HG03342 (cell line): ENCODE measurements around the gene RAB39B.
"Not testable (repeated sequence)": the region's sequence is repeated elsewhere in the genome, so short reads cannot be mapped to it uniquely, and the experiment has no call there.

ENCODE experiments used
- ATAC-seq: cut with Tn5 transposase; IDR thresholded peaks from one replicate; pipeline ENCODE4 v1.9.1; 2021; ENCODE audit warnings: mild to moderate bottlenecking, moderate library complexity; ENCODE audit not compliant: unreplicated experiment

RAB39B gene, protein sequence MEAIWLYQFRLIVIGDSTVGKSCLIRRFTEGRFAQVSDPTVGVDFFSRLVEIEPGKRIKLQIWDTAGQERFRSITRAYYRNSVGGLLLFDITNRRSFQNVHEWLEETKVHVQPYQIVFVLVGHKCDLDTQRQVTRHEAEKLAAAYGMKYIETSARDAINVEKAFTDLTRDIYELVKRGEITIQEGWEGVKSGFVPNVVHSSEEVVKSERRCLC

GRCh38 chrX:155263854-155264628 lies at the start of gene RAB39B:
Gene RAB39B (minus strand): TSS chrX:155264491. CDS start chrX:155264288, 203 bp downstream.
- peak; percentile 90 for ATAC-seq

DNA sequence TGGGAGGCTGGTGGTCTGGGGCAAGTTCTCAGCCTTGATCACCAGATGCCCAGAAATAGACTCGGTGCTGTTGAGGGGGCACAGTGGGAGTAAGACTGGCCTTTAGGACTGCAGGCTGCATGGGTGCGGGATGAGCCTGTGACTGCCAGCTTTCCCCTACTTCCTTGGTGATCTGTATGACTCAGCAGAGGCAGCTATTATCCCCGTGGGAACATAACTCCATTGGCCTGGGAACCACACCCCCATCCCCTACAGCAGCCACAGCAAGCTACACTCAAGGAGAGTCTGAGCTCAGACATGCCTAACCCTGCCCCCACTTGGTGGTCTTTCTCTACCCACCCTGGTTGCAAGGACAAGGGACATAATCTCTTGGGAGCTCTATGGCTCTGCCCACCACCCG lies 49.5 kb upstream of the RAB39B start:
- ATAC-seq: no peak

GRCh38 chrX:155293771-155294170 lies 29.5 kb upstream of the RAB39B start:
- ATAC-seq: no peak

DNA sequence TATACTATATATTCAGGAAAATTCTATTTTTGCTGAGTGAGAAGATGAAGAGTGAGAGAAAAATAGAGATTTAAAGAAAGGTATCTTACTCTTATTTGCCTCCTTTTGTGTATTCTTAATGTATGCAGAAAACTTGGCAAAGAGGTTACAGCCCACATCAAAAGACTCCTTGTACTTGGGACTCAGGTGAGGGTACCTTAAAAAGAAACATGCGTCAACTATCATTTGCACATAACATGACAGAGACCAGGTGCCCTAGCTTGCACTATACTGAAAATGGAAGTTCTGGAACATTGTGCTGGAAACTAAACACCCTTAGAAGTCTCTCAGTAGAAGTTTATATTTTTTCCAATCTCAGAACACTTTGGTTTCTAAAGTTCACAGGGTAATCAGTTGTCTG lies 15.6 kb upstream of the RAB39B start:
- ATAC-seq: no peak

DNA sequence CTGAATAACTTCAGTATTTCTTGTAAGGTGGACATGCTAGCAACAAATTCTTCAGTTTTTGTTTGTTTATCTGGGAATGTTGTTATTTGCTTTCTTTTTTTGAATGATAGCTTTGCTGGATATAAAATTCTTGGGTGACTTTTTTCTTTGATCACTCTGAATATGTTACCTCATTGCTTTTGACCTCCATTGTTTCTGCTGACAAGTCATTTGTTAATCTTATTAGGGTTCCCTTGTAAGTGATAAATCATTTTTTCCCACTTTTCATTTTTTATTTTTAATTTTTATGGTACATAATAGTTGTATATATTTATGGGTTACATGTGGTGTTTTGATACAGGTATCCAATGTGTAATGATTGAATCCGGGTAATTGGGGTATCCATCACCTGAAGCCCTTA lies 6.7 kb upstream of the RAB39B start:
- ATAC-seq: no peak

GRCh38 chrX:155267995-155268394 lies 3.7 kb upstream of the RAB39B start:
- not testable (repeated sequence) for ATAC-seq

- no peak for ATAC-seq
These were observed 2.1 kb upstream of the RAB39B start for GRCh38 chrX:155266439-155266838.

DNA sequence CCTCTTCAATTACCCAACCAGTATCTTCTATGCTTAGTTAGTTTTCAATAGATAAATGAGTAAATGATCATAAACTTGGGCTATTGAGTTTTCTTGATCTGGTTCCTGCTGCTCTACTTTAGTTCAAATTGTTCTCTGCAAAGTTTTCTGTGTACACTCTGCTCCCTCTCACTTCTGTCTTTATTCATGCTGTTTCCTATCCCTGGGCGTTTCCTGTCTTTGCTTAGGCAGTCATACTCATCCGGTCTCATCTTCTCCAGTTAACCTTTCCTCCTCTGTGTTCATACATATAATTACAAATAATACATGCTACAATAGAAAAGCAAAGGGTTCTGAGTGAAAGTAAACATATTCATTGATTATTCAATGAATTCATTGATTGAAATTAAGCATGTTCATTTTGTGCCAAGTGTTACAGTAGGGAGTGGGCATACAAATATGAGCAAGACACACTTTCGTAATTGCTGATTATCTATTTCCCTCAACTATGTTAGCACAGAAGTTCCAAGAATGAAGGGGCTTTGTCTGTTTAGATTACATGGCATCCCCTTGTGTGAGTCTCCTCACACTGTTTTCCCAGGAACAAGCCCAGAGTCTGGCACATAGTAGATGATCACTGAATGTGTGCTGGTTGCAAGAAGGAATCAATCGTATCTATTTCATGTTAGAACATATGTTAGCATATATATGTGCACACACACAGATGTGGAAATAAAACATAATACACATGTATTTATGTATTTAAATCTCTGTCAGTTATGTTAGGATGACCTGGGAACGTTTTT lies 1.1 kb downstream of the RAB39B start:
- ATAC-seq: no peak

DNA sequence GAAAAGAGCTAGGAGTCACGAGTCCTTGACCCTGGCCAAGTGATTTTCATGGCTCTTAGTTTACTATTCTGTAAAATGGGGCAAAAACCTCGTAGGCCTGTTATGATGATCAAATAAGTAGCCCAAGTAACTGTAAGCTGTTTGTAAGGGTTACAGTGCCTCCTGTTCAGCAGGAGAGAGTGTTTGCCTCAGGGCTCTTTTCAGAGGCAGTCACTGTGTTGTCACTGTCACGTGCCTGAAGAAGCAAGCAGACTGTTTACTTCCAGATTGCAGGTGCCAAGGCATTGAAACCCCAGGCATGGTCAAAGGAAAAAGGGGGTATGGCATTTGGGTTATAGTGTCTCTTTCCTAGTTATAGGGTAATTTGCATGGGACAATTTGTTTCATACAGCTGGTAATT lies 4.5 kb downstream of the RAB39B start:
- no peak for ATAC-seq

- no peak for ATAC-seq
These were observed 12.9 kb downstream of the RAB39B start for GRCh38 chrX:155251391-155251790.

DNA sequence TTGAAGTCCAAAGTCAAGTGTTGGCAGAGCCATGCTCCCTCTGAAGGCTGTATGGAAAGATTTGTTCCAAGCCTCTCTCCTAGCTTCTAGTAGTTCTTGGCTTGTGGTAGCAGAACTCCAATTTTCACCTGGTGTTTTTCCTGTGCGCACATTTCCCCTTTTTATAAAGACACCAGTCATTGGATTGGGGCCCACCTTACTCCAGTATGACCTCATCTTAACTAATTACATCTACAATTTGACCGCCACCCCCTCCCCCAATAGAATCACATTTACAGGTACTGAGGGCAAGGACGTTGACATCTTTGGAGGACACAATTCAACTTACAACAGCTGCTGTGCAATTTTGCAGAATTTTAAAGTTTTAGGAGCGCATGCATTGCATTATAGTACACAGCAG lies 16.8 kb downstream of the RAB39B start:
- ATAC-seq: no peak

DNA sequence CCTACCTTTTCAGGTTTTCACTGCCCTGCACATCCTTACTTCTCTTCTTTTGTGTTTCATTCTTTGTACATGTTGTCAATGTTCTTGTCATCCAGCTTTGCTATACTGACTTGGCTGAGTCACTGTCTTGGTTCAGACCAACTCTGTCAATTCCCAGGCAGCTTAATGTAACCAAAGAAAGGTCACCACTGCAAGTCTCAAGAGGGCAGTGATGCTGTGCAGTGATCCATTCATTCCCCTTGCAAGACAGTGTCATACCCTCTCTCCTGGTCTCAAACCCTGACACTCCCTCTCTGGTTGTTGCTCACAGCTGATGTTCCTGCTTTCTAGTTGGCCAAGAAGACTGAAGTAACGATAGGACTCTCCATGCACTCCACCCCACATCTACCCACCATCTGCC lies 17.5 kb downstream of the RAB39B start:
- ATAC-seq: no peak

- no peak for ATAC-seq
These were observed 22.0 kb downstream of the RAB39B start for GRCh38 chrX:155242300-155242699.

DNA sequence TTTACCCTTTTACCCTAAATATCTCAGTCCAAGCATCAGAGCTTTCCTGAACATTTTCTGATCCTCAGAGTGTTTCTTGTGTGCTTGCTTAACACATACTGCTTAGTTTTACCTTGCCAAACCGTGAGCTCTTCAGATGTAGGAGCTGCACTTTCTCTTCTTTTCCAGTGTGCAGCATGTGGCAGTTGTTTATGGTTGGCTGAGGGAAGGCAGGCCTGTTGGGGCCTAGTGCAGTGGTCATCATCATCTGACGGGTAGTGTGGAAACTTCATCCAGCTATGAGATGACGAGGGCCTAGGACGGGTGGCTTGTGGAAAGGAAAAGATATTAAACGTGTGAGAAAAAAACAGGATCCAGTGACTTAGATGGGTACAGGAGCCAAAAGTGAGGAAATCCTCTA lies 26.6 kb downstream of the RAB39B start:
- ATAC-seq: no peak

GRCh38 chrX:155235891-155236290 lies 28.4 kb downstream of the RAB39B start:
- no peak for ATAC-seq

DNA sequence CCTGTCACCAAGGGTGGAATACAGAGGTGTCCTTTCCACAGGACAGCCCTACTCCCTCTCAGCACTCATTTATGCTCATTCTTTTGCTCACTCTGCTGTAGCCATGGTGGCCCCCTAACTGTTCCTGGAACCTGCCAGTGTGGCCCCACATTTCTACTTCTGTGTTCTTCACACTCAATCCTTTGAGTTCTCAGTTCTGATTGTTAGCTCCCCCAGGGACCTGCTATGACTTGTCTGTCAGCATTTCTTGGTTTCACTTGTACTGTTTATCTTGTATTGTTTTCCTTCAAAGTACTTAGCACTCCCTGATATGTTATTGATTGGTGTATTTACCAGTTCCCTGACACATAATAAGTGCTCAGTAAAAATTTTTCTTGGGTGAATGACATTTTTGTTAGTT lies 33.1 kb downstream of the RAB39B start:
- peak; percentile 90 for ATAC-seq

DNA sequence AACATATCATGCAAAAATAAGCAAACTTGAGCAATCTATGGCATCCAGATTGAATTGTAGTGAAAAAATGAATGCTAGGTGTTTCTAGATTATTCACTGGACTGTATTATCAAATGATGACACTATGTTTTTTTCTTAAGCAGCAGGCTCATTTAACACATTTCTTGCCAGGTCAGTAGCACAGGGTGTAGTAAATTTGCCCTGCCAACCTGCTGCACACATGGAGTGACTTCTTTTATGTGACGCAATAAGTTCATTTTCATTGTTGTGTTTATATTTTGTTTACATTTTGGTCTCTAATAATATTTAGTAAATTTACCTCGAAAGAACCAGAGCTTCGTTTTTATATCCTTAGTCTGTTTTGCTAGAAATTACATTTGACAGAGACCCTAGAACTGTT lies 38.5 kb downstream of the RAB39B start:
- no peak for ATAC-seq

GRCh38 chrX:155223746-155224145 lies 40.5 kb downstream of the RAB39B start:
- ATAC-seq: not testable (repeated sequence)

DNA sequence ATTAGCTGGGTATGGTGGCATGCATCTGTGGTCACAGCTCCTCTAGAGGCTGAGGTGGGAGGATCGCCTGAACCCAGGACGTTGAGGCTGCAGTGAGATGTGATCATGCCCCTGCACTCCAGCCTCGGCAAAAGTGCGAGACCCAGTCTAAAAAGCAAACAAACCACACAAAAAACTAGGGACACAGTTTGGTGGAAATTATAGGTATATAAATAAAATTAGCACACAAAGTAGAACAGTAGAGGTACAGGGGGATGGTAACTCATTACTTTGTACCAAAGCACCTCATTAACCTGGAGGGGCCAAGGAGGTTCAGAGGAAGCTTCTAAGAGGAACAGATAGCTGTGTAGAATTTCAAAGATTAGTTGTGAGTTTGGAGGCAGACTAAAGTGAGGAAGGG lies 42.9 kb downstream of the RAB39B start:
- ATAC-seq: no peak

DNA sequence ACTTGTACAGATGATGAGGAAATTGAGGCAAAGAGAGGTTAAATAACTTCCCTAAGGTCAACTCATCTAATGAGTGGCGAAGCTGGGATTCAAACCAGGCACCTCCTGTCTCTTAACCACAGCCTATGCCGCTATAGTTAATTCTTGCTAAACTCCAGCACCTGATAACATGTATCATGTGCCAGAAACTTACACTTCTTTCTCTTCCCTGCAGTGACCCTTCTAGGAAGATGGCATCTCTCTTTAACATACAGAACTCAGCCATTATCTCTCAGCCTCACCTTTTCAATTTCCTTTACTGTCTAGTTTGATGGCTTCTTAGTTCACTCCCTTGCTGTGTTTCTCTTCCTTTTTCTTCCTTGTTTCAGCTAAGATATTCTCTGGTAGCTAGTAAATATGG lies 45.5 kb downstream of the RAB39B start:
- no peak for ATAC-seq

DNA sequence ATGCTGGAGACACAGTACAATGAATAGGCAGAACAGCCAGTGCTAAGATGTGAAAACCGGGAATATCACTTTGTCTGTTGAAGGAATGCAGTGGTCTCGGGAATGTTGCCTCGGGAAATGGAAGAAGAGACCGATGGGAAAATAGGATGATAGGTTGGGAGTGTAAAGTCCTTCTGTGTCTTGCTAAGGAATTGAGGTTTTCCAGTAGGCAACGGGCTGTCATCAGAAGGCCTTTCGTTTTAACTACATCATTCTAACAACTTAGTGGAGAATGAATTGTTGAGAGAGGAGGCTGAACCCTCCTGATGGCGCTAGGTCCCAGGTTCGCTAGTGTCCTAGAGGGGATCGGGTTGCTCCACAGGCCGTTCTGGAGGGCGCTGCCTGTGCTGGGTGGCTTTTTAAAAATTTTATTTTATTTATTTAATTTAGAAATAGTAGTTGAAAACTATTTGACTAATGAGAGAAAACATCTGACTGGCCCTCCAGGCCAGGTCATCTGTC lies 47.3 kb downstream of the RAB39B start:
- no peak for ATAC-seq
